RPMI8226 (cell line): ENCODE results near the gene C14orf119.
A peak's percentile ranks its signal among the peaks of the same experiment; 100 is the strongest.

Experiments
- DNase-seq: peaks from one replicate; pipeline ENCODE4 v3.0.0-alpha.2; 2015

C14orf119 gene

GRCh38 chr14:23095196-23096108 is at the start of gene C14orf119:
TSS of gene C14orf119 (plus strand) at chr14:23095505. CDS start at chr14:23097659, 2,154 bp downstream.
- peak; percentile 98 for DNase-seq

GRCh38 chr14:23047034-23047634 is 48.2 kb upstream of the C14orf119 start:
- no peak for DNase-seq

GRCh38 chr14:23047751-23048693 is 47.3 kb upstream of the C14orf119 start:
- no peak for DNase-seq

GRCh38 chr14:23049011-23049410 is 46.3 kb upstream of the C14orf119 start:
- no peak for DNase-seq

- no peak for DNase-seq
These were observed 43.9 kb upstream of the C14orf119 start for GRCh38 chr14:23051141-23052057.

GRCh38 chr14:23052182-23052623 is 43.1 kb upstream of the C14orf119 start:
- DNase-seq = peak; percentile 13

GRCh38 chr14:23052671-23053070 is 42.6 kb upstream of the C14orf119 start:
- DNase-seq = no peak

- DNase-seq = no peak
These were observed 41.9 kb upstream of the C14orf119 start for GRCh38 chr14:23053426-23053825.

GRCh38 chr14:23054000-23054811 is 41.1 kb upstream of the C14orf119 start:
- no peak for DNase-seq

GRCh38 chr14:23055147-23055550 is 40.2 kb upstream of the C14orf119 start:
- no peak for DNase-seq

- peak; percentile 82 for DNase-seq
These were observed 39.6 kb upstream of the C14orf119 start for GRCh38 chr14:23055621-23056144.

GRCh38 chr14:23056145-23056955 is 39.0 kb upstream of the C14orf119 start:
- peak; percentile 83 for DNase-seq

- peak; percentile 83 for DNase-seq
These were observed 38.1 kb upstream of the C14orf119 start, which contains the start of gene CDH24 for GRCh38 chr14:23056956-23057756. TSS of gene CDH24 (minus strand) at chr14:23057520. CDS start at chr14:23055733, 1,787 bp downstream.

GRCh38 chr14:23057757-23058653 is 37.3 kb upstream of the C14orf119 start:
- peak; percentile 81 for DNase-seq

GRCh38 chr14:23058654-23059504 is 36.4 kb upstream of the C14orf119 start:
- no peak for DNase-seq

- DNase-seq = no peak
These were observed 34.6 kb upstream of the C14orf119 start for GRCh38 chr14:23060536-23061260.
